Pulmonary artery endothelial cell (primary cell): ENCODE results near the gene UMODL1. TPM values are rescaled to one million over a fixed set of nuclear protein-coding genes. Genes with fewer than 3 reads are reported as not detected.

Experiments used
- DNase-seq: peaks from one replicate; pipeline ENCODE4 v3.0.0-alpha.2; 2011; ENCODE audit warnings: low read depth, low spot score
- total RNA-seq: library from RNA; depleted of rRNA; stranded (reverse); fragments of >200 nt; gene quantifications from 2 replicates; pipeline ENCODE4 v1.2.3, GENCODE V29; 2014

UMODL1 gene
- total RNA-seq, 1 donor from 2014 or later: not detected

DNA sequence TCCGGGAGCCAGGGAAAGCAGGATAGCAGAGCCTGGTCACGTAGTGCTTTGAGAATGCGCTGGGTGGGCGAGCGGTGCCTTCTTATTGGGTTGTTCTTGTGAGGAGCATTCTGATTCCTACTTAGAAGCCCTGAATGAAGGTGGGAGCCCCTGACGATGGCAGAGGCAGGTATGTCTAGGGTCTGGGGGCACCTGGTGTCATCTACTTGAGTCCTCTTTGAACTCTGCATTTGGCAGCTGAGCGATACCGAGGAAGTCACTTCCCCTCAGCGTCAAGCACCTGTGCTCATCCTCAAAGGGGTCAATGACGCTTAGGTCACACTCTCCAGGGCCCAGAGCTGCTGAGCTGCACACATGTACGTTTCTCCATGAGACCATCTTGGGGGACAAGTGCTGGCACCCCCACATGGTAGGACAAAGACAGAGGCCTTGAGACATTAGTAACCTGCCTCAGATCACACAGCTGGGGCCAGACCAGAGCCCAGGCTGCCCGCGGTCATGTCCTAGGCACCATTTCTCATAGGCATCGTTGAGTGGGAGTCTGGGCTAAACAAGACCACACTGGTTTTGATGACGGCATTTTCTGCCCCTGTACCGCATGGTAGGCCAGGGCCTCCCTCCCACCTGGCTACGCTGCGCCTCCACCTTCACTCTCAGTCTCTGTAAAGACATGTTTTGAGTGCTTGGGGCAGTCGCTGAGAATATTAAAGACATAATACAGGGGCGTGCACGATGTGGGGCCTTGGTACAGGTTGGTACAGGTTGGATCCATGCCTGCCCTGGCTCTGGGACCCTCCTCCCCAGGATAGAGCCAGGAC, 78.7 kb downstream of the UMODL1 start:
- DNase-seq: no peak

DNA sequence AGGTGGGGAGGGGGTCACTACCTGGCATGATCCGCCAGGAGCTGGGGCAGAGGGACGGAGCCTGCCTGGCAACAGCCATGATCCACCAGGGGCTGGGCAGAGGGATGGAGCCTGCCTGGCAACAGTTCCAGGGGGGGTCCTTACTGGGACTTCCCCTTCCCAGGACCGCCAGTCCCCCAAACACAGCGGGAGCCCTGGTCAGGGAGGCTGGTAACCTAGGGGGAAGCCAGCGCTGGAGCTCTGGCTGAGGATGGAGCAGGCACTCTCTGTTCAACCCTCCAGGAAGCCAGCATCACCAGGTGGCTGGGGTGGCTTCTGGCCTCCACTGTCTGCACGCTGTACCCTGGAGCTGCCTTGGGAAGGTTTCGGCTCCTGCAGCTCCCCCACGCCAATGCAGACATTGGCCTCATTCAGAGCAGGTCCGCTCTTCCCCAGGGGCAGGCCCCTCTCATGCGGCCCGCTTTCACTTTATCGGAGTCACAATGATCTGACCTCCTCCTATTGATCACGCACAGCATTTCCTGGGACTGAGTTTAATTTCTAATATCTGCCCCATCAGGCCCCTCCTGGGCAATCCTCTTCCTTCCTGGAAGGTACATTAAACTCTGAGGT, 79.5 kb downstream of the UMODL1 start:
- no peak for DNase-seq

DNA sequence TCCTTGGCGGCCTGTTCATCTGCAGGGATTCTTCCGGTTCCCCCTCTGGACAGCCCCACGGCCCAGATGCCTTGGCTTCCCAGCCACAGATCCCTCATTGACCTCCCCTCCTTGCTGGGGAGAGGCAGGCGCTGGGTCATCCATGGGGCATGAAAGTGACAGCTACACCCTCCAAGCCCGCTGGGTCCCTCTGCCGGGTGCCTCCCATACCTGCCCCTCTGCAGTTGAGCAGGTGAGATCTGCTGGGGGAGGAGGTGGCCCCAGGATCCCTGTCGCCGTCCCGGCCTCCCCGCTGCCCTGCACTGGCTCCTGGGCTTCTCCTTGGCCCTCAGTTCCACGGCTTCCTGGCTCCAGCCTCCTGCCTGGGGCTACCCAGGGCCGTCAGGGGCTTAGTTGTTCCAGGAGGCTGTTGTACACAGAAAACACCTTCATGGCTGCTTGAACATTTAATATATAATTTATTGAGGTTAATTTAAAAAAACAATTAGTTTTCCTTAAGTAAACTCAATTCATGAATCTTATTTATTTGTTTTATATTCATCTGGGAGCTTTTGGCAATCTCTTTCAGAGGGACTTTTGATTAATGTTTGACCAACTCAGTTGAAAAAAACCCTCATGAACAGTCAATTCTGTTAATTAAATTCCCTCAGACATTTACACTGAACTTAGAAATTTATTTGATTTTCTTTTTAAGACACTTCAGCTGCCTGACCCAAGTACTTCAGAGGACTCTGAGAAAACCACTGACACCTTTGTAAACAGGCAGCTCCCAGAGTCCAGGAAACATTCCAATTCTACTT, 80.2 kb downstream of the UMODL1 start:
- no peak for DNase-seq

DNA sequence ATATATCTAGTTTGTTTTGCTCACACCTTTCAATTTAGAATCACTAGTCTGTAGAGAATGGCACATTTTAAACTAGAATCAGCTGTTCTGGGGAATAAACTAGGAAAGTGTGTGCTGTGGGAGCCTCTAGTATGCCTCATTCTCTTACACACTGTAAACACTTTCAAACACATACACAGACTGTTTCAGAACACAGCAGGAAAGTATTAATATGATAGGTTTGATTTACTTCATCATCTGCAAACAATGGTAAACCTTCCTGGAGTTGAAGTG, 80.8 kb downstream of the UMODL1 start:
- DNase-seq: no peak

DNA sequence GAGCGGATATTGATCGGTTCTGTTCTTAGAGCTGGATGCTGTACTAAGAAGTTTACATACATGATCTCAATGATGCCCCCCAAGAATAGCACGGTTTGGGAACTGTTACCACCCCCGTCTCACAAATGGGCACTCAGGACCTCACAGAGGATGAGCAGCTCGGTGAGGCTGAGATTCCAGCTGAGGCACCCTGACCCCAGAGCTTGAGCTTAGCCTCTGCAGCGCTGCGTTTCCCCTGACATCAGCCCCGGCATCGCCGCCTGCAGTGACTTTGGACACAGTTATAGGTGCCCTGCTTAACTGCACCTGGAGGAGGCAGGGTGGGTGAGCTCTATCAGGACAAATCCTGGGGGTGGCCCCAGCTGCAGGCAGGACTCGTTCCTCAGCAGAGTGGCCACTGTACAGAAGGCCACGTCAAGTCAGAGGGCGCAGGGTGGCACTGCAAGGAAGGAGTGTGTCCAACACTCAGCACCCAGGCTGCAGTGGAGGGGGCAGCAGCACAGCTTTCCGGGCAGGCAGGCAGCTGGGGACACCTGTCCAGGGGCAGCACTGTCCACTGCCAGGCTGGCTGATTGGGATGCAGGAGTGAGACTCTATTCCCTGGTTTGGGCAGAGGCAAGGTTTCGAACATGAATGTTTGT, 82.0 kb downstream of the UMODL1 start:
- no peak for DNase-seq

DNA sequence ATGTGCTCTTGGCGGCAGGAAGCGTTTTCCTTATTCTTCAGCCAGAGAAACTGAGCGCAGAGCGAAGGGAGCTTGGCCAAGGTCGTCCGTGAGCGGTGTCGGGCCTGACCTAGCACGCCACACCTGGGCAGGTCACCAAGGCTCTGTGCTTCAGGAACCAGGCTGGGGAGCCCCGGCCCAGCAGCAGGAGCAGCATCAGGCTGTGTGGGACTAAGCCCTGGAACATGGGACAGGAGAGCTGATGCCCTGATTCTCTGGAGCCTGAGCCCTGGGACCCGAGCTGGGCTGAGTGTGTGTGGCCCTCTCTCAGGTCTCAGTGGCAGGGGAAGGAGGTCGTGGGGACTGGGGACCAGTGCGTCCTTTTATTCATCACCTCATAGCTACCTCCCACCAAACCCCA, 82.6 kb downstream of the UMODL1 start:
- no peak for DNase-seq

DNA sequence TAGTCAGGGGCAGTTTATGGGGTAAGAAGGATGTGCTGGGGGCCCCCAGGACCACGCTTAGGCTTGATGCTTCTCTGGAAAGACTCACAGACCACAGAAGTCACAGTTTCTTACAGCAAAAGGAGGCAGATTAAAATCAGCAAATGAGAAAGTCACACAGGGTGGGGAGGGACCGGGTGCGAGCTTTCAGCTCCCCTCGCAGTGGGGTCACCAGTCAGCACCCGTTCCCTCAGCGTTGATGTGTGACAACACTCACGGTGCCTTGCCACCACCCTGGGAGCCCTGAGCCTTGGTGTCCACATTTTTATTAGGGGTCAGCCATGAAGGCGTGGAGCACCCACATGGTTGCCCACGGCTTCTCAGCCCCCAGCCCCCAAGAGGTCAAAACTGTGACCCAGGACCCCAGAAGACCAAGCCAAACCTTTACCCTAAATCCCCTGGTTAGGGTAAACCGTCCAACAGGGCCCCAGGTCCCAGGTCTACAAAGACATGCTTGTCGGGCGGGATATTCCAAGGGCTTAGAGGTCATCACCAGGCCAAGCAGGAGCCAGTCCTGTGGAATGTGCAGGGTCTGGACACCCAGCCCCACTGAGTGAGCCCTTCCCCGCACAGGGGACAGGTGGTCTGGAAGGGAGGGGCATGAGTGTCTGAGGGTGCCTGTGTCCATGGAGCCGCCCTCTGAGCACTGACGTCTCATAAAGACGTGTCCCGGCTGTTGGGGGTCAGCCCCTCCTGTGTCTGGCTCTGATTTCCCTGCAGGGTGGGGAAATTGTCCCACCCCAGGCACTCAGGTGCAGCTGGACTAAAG, 83.3 kb downstream of the UMODL1 start:
- no peak for DNase-seq

DNA sequence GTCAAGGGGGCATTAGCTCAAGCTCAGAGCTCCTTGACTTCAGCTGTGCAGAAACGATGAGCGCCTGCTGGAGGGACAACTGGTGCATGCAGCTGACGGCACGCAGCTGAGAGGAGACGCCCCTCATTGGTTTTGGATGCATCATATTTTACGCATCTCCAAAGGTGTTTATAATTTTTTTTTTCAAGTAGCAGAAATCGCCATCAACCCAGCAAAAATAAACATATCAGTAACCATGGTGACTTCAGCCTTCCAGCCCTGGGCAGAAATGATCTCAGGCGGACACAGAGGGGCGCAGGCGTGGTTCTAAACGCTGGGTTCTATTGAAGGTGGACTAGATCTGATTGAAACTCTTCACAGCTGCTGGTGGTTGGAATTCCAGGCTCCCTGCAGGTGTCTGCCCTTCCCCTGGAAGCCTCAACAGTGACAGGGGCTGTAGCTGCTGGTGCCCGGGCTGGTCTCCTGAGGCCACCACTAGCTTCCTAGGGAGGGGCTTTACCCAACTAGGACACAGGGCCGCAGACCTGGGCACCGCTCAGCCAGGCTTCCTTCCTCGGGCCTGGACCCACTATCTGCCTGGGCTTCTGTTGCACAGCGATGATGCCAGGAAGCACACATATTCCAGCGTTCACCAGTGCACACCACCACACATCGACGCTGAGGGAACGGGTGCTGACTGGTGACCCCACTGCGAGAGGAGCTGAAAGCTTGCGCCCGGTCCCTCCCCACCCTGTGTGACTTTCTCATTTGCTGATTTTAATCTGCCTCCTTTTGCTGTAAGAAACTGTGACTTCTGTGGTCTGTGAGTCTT, 84.1 kb downstream of the UMODL1 start:
- no peak for DNase-seq

DNA sequence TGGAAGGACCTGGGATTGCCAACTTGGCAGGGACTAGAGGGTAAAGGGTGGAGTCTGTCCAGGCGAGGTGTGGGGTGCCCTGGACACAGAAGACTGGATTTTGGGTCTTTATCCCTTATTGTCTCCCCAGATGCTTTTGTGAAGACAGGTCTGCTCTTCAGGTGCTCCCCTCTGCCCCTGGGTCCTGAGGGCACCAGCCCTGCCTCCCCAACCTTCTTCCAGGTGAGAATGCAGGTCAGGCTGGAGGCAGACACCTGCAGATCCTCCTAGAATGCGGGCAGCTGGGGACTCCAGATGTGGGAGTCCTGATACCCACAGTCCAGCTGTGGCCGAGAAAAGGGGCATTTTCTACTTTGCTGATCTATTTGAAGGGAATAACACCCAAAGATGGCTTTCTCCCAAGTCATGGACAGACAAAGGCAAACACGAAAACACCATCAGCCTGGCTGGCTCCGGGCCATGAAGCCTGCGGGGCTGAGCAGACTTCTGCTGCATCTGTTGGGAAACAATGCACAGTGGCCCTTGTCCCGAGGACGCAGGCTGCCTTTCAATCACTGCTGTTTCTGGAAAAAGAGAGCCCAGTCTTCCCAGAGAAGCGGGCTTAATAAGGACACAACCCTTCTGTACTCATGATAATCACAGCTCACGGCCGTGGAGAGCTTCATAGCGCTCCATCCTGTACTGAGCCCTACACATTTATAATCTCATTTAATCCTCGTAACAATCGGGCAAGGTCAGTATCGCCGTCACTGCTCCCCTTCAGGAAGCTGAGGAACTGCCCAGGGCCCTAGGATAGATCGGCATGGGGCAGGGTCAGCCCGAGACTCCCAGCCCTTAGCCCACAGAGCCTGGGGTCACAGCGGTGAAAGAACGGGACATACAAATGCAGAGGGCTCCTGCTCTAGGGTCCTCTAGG, 85.8 kb downstream of the UMODL1 start:
- no peak for DNase-seq

DNA sequence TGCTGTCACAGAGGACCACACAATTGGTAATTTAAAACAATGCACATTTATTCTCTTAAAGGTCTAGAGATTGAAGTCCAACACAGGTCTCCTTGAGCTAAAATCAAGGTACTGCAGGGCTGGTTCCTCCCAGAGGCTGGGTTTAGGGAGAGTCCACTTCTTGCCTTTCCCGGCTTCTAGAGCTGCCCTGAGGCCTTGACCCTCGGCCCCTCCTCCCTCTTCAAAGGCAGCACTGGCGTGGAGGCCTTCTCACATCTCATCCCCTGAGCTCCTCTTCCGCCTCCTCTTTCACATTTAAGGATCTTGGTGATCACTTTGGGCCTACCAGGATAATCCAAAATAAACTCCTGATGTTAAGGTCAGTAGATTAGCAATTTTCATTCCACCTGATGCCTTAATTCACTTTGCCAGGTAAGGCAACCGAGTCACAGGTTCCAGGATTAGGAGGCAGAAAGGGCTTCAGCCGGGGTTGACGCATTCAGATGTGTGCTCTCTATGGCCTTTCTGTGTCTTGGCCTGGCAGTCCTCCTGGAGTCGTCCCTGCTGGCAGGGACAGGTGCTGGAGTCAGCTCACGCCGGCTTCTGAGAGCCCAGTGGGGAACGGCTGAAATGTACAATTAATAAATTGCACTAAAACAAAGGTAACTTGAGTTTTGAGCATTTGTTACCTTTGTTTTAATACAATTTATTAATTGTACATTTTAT, 86.6 kb downstream of the UMODL1 start:
- no peak for DNase-seq

DNA sequence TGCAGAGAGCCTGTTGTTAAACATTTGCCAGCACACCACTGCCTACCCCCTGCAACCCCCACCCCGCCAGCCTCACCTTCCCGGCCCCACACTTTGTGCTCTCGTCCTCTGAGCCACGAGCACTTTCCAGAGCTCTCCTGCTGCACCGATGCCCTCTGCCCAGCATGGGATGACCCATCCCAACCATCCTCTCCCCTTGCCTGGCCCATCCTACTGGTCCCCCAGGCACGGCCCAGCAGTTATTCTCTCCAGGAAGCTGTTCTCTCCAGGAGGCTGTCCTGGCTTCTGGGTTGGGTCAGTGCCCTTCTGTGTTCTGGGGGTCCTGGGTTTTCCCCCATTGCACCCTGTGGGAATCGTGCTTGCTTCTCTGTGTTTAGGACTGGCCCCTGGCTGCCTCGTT, 87.7 kb downstream of the UMODL1 start:
- DNase-seq: no peak

DNA sequence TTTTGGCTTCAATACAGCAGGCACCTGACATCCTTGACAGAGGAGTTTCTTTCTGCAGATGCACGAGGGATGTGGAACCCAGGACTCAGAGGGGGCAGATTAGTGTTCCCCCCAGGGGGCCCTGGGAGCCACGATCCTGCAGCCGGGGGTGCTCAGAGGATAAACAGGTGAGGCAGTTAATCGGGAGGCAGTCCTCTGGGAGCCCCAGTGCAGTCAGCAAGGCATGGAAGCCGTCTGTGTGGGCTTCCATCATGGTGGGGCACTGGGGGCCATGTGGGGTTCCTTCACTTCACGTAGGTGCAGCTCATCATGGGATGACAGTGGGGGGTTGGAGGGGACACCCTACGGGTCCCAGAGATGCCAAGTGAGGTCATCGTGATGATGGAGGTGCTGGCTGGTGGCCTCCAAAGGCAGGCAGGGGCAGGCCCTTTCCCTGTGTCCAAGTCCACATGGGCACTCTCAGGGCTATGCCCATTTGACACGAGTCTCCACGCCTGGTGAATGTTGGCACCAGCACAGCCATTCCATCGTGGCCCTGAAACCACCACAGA, 88.5 kb downstream of the UMODL1 start:
- no peak for DNase-seq

DNA sequence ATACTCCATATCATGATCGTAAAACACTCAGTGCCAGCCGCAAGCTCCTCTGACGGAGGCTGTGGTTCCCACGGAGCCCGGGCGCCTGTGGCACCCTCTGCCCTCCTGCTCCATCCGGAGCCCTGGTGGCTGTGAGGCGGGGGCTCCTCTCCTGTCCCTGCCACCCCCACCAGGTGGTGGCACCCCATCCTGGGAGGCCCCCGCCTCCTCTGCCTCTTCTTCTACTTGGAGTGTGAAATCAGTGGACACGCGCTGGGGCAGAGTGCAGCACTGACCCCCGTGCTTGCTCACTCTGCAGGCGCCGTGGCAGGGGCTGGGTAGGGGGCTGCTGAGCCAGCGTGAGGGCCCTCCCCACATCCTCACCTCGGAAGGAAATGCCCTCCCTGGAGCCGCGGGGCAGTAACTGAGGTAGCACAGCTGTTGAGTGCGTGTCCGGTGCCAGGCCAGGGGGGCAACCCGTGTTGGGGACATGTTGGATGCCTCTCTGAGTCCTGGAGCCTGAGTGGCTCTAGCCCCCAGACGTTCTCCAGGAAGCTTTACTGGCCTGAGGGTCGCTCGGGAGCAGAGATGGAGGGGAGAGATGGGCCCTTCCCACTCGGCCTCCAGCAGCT, 89.1 kb downstream of the UMODL1 start:
- DNase-seq: no peak

DNA sequence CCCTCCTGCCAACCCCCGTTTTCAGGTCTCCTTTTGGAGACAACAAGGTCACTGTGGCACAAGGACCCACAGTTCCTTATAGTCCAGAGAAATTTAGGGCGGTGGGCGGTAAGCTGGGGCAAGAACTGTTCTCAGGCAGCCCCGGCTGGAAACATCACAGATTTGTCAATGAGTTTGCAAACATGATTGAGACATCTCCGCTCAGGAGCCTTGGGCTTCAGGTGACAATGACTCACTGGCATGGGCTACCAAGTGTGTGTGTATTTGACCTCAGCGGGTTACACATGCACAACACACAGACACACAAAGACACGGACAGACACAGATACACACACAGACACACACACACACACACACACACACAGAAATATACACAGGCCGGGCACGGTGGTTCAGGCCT, 89.6 kb downstream of the UMODL1 start:
- DNase-seq: no peak

DNA sequence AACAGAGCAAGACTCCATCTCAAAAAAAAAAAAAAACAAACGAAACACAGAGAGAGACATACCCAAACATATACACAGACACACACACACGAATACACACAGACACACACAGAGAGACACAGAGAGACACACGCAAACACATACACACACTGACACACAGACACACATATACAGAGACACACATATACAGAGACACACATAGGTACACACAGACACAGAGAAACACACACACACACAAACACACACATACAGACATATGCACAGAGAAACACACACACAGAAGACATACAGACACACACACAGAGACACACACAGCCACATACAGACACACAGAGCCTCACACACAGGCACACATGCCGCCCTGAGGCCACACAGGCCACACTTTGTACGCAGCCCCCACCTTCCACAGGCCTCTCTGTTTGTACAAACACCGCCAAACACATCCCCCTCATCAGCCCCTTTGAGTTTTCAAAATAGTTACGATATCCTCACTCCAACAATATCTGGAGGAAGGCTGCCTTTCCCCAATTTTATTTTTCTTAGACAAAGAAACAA, 90.4 kb downstream of the UMODL1 start:
- no peak for DNase-seq

DNA sequence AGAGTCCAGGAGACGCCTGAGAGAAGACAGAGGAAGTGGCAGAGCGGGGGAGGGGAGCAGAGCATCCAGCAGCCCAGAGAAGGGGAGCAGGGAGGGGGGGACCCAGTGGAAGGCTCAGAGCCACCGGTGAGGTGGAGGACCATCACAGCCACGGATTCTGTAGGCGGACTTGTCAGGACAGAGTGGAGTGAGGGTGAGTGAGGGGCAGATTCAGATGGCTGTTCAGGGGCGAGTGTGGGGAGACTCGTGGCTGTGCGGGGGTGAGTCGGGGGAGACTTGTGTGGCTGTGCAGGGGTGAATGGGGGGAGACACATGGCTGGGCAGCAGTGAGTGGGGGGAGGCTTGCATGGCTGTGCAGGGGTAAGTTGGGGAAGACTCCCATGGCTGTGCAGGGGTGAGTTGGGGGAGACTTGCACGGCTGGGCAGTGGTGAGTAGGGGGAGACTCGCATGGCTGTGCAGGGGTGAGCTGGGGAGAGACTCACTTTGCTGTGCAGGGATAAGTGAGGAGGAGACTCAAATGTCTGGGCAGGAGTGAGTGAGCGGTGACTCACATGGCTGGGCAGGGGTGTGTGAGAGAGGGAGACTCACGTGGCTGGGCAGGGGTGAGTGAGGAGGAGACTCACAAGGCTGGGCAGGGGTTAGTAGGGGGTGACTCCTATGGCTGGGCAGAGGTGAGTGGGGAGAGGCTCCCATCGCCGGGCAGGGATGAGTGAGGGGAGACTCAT, 91.0 kb downstream of the UMODL1 start:
- no peak for DNase-seq
